Fibroblast of skin of left biceps (primary cell): ENCODE measurements around the gene PTPRN2.

Source experiments
- DNase-seq, 2 experiments: peaks; one replicate each; pipeline ENCODE4 v3.0.0-alpha.2; 2013; ENCODE audit warnings: low read depth in 2 of 2

Gene PTPRN2

DNA sequence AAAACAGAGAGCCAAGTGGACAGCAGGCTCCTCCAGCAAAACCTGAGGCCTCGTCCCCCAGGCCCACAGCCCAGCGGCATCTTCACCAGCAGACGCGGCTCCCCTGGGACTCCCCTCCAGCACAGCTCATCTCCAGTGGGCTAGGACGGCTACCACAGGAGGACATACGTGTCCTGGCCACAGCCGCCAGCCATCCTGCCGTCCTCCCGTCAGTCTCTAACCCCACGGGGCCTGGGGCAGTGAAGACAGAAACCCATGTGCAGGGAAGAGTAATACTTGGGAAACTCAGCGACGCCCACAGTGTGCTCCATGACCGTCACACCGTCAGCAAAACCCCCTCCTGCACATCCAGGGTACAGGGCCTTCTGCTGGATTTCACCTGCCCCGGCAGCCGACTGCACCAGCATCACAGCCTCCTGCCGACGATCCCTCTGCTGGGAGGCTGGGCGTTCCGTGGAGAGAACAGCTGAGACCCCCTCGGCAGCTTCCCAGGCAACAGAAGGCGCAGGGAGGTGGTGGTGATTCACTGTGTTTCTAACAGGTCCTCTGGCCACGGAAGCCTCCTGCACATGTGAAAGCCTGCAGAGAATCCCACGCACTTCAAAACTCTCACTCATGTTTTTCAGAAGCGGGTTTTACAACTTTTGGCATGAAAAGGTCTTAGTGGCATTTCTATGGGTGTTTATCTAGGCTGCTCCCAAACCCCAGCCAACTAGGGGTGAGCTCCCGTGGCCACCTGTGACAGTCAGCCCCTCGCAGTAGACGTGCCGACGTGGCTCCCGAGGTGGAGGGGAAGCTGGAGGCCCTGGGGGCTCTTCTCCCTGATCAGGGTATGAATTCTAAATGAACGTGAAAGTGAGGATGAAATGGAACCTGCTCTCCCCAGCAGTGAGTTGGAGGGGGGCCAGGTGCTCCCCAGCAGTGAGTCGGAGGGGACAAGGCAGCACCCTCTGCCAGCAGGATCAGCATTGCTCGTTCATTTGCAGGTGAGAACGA is 513.5 kb downstream of the PTPRN2 start:
- no peak for DNase-seq

DNA sequence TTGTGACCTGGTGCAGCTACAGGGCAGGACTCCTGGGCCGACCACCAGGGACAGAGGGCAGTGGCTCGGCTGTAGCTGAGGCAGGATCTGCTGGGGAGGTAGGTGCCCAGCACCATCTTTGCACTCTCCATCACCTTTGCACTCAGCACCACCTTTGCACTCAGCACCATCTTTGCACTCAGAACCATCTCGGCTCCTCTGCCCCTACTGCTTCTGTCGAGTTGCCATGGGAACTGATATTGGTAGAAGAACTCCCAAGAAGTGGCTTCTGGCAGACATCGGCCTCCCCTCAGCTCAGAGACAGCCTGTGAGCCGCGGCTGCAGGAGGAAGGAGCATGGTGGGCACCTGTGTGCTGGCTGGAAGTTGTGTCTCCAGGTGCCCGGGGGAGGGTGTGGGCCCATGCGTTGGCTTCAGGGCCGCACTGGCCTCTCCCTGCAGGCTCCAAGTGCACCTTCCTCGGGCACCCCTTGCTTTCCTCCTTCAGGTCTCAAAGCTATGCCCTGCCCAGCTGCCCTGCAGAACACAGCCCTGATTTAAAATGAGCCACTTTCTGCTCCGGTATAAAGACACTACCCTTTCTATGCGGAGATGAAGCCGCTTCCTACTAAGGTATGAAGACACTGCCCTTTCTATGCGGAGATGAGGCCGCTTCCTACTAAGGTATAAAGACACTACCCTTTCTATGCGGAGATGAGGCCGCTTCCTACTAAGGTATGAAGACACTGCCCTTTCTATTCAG is 514.5 kb downstream of the PTPRN2 start:
- DNase-seq, result no peak

DNA sequence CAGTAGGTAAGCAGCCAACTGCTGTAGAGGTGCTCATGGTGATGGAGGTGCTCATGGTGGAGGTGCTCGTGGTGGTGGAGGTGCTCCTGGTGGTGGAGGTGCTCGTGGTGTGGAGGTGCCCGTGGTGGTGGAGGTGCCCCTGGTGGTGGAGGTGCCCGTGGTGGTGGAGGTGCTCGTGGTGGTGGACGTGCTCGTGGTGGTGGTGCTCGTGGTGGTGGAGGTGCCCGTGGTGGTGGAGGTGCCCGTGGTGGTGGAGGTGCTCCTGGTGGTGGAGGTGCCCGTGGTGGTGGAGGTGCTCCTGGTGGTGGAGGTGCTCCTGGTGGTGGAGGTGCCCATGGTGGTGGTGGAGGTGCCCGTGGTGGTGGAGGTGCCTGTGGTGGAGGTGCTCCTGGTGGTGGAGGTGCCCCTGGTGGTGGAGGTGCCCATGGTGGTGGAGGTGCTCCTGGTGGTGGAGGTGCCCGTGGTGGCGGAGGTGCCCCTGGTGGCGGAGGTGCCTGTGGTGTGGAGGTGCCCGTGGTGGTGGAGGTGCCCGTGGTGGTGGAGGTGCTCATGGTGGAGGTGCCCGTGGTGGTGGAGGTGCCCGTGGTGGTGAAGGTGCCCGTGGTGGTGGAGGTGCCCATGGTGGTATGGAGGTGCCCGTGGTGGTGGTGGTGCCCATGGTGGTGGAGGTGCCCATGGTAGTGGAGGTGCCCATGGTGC is 517.3 kb downstream of the PTPRN2 start:
- DNase-seq, result no peak

GRCh38 chr7:158068853-158069252 is 518.8 kb downstream of the PTPRN2 start:
- DNase-seq, result no peak

GRCh38 chr7:158067931-158068482 is 519.6 kb downstream of the PTPRN2 start:
- DNase-seq, result no peak

DNA sequence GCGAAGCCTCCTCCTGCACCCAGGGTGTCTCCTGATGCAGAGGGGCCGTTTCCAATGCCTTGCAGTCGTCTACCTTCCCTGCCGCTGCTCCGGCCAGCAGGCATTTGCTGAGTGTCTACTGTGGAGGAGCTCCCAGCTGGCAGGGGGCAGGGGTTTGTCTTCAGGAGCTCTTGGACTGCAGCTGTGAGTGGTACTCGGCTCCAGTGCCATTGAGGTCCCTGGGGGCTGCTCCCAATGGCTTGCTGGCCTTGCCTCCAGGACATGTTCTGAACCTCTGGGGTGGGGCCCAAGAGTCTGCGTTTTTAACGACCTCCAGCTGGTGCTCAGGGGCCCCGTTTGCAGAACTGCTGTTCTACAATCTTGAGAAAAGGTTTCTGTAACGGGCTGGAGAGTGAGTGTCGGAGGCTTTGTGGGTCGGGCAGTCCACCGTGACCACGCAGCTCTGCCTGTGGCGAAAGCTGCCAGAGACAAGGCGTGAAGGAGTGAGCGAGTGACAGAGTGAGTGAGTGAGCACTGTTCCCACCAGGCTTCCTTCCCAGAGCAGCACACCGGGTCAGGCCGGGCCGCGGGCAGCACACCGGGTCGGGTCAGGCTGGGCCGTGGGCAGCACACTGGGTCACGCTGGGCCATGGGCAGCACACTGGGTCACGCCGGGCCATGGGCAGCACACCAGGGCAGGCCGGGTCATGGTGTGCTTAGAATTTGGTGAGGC is 520.2 kb downstream of the PTPRN2 start:
- DNase-seq, result no peak

GRCh38 chr7:158066085-158066484 is 521.5 kb downstream of the PTPRN2 start:
- no peak for DNase-seq

DNA sequence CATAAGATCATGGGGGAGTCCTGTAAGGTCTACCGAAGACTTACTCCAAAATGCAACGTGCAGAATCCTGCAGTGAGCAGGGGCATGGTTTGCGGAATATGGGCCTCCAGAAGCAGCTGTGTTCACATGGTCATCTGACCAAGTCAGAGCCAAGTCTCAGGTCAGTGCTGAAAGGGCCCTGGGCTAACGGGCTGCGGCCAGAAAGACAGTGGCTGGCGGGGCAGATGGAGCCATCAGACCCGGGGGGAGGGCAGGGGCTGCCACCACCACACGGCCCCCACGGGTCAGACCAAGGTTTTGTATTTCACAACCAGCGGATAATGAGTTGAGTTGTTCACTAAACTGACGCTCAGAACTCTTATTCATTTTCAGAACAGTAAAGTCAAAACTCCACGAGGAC is 522.3 kb downstream of the PTPRN2 start:
- no peak for DNase-seq

DNA sequence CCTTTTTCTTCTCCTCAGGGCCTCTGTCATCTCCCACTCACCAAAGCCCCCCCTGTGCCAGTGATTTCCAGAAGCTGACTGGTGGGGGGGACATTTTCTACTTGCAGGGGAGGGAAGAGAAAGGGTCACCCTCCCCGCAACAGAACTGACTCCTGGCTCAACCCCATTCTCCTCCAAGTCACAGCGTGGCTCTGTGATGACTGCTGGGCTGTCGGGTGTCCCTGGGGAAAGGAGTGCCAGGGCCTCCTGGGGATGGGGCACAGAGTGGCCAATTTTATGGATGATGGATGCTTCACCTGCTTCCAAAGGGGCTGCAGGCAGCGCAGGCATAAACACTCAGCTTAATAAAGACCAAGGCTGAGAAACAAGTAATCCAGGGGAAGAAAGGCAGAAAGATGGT is 523.0 kb downstream of the PTPRN2 start:
- DNase-seq, result no peak

DNA sequence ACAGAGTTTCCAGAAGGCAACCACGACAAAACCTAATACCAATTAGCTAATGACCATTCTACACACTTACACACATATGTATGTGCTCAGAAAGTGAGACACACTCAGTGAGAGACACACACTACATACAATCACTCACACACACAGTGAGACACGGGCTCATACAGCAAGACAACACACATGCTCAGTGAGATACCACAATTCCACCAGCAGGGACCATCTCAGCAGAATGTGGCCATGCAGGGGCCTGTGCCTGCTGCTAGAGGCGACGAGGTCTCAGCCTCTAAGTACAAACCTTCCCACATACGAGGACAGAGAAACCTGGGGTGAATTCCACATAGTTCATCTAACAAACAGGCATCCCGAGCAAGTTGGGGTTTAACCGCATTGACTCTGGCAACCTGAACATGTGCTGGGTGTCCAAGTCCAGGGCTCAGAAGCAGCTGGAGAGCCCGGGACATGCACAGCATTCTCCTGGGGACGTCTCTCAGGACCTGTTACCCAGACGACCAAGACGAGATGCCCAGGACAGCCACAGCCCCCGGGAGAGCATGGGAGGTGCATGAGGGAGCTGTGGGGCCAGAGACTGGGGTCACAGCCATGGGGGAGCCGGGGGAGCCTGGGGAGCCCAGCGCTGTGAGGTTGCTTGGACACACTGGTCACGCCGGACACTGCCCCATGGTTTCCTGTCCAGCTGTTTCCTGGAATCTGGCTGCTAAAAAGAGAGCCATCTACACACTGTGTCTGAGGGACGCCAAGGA is 523.6 kb downstream of the PTPRN2 start:
- no peak for DNase-seq

- DNase-seq, result no peak
Observed at GRCh38 chr7:158062661-158063060, 525.0 kb downstream of the PTPRN2 start.

DNA sequence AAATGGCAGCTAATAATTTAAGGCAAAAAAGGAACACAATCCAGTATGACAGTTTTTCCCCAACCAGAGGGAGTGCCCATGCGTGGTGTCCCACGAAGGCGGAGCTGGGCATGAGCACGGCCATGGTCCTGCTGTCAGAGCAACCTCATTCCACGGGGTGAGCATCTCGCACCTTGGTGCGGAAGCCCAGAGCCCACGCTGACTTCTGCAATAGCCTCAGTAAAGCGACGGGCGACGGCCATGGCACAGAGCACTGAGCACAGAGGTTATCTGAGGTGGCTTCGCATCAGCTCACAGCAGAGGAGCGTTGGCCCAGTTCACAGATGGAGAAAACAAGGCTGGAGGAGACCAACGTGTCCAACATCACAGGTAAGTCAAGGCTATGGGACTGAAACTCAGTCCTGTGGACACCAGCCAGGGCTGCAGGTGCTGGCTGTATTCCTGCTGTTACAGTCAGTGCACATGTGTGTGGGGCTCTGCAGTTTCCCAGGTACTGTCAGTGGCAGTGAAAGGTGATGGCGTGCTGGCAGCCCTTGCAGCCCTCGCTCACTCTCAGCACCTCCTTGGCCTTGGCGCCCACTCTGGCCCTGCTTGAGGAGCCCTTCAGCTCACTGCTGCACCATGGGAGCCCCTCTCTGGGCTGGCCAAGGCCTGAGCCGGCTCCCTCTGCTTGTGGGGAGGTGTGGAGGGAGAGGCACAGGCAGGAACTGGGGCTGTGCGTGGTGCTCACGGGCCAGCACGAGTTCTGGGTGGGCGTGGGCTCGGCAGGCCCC is 525.6 kb downstream of the PTPRN2 start:
- no peak for DNase-seq

GRCh38 chr7:158061026-158061630 is 526.5 kb downstream of the PTPRN2 start:
- DNase-seq, result no peak

DNA sequence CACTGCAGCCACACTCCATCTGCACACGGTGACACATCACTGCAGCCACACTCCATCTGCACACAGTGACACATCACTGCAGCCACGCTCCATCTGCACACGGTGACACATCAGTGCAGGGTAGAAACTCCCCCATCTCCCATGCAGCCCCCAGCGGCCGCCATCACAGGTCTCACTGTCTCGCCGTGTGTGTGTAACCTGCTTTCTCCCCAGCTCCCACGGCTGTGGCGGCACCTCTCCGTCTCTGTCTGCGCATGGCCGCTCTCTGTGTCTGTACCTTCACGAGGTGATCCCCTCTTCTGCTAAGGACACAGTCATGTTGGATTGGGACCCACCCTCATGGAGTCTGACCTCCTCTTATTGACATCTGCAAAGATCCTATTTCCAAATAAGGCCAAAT is 527.4 kb downstream of the PTPRN2 start:
- no peak for DNase-seq

GRCh38 chr7:158057446-158057845 is 530.2 kb downstream of the PTPRN2 start:
- DNase-seq, result no peak

- no peak for DNase-seq
Observed at GRCh38 chr7:158056761-158057160, 530.9 kb downstream of the PTPRN2 start.

GRCh38 chr7:158055726-158056510 is 531.7 kb downstream of the PTPRN2 start:
- DNase-seq, result no peak

DNA sequence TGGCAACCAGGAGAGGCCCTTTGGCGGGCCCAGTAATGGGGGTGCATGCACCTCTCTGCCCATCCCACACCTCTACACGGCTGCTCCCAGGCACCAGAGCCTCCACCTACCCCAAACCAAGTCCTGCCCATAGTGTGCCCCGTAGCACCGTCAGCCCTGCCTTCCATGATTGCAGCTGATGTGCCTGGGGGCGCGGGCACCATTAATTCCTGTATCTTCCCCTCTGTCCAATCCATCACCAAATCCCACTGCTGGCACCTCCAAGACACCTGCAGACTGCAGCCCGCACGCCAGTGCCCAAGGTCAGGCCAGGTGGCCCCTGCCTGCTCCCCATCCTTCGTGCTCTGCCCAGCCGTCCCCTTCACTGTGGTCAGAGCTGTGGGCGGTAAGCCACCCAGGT is 533.0 kb downstream of the PTPRN2 start:
- no peak for DNase-seq

DNA sequence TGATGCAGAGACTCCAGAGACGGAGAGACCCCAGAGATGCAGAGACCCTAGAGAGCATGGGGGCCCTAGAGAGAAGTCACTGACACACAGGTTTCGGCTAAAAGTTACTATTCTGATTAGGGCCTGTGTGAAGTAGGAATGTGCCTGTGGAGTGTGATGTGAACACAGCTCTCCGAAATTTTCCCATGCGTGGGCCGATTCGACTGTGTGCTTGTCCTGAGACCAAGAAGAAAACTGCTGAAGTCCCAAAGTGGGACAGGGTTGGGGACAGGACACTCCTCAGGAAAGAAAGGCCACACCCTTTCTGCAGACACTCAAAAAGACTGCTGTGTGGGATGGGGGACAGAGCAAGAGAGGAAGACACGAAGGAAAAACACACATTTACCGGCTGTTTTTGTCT is 533.5 kb downstream of the PTPRN2 start:
- DNase-seq, result no peak
